Bronchus fibroblast of lung (primary cell): ENCODE measurements around the gene CKLF. TPM values are rescaled to one million over a fixed set of nuclear protein-coding genes. Genes with fewer than 3 reads are reported as not detected.

Experiments
- total RNA-seq: library from RNA; depleted of rRNA; stranded (reverse); fragments of >200 nt; gene quantifications from 2 replicates; pipeline ENCODE4 v1.2.3, GENCODE V29; 2015

Gene CKLF, protein sequence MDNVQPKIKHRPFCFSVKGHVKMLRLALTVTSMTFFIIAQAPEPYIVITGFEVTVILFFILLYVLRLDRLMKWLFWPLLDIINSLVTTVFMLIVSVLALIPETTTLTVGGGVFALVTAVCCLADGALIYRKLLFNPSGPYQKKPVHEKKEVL
- 85.7 and 90.1 TPM in 2 replicates for total RNA-seq

DNA sequence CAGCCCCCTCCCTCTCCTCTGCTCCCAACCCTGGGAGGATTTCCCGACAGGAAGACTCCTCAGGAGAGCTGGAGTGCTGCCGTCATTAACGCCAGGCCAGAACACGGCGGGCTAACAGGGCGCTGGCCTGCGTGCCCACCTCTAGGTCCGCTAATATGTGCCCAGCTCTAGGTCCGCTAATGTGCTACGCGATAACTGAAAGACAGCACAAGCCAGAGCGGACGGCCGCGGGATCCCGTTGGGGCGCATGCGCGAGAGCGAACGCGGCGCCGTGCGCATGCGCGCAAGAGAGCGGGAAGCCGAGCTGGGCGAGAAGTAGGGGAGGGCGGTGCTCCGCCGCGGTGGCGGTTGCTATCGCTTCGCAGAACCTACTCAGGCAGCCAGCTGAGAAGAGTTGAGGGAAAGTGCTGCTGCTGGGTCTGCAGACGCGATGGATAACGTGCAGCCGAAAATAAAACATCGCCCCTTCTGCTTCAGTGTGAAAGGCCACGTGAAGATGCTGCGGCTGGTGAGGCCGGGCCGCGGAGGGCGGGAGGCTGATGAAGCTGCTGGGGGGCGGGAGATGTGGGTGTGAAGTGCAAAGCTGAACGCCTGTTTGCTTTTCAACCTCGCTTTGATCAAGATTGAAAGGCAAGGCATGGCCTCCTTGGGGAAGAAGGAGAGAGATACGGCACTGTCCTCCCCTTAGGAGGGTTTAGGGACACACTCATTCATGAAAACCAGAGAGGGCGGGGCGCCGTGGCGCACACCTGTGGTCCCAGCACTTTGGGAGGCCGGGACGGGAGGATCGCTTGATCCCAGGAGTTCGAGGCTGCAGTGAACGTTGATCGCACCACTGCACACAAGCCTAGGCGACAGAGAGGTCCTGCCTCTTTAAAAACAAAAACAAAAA is at the start of gene CKLF:
Gene CKLF, plus strand, starts transcription at position 291 of the 892 bp plus-strand sequence. Its CDS starts 140 bp downstream, at position 431.

DNA sequence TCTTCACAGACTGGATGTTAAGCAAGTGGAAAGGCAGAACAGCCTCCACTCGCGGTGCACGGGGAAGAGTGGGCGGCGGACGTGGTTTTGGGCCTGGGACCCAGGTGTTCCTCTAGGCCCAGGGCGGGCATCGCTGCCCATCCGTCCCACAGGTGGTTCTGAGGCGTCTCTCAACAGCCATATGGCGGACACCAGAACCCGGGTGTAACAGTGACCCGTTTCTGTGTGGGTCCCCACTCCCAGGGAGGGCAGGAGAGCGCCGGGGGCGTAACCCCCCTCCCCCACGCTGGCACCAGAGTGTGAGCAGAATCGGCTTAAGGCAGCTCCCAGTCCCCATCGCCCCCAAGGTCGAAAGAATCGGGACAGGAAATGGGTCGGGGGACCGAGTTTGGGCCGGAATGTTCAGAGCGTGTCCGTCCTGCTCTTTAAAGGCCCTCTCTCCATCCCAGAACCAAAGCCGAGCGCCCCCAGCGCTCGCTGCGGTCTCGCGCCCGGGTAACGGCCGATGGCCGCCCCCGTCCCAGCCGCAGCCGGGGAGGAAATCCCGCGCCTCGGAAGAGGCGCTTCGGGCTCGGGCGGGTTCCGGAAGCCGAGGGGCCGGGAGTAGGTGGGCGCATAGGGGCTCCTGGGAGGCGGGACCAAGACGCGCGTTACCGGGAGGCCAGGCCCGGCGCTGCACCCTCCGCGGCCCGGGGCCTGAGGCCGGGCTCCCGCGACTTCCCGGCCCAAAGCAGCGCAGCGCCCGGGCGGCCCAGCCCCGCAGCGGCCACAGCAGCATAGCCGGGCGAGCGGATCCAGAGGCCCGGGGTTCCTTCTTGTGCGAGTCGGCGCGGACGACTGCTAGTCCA is 2.9 kb upstream of the CKLF start, which contains the start of gene TK2:
Gene TK2, minus strand, starts transcription at position 839 of the 848 bp plus-strand sequence. Its CDS starts 61 bp downstream, at position 778.

DNA sequence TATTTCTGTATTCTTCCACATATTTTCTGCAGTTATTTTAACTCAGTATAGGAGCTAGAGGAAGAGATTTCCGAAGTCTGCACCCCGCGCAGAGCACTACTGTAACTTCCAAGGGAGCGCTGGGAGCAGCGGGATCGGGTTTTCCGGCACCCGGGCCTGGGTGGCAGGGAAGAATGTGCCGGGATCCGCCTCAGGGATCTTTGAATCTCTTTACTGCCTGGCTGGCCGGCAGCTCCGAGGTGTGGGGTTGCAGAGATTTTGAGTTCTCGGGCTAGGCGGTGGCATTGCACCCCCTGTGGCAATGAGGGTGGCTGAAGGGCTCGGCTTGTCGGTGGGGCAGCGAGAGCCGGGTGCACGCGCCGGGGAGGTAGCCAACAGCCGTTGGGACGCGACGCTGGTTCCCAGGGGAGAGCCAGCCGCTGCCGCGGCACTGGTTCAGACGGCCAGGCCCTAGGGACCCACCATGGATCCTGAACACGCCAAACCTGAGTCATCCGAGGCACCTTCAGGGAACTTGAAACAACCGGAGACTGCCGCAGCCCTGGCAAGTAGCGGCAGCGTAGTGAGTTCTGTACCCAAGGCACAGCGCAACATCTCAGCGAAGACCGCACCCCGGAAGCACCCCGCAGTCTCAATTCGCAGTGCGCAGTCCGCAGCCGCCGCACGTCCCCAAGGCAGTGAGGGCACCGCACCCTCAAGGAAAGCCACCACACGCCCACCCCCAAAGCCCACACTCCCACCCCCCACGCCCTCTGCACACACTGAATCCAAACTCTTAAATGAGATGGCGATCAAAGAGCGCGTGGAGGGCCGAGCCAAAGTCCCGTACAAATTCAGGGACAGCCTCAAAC is 13.9 kb downstream of the CKLF start, which contains the start of gene CMTM1:
Gene CMTM1, plus strand, starts transcription at position 389 of the 851 bp plus-strand sequence. Its CDS starts 75 bp downstream, at position 464.

DNA sequence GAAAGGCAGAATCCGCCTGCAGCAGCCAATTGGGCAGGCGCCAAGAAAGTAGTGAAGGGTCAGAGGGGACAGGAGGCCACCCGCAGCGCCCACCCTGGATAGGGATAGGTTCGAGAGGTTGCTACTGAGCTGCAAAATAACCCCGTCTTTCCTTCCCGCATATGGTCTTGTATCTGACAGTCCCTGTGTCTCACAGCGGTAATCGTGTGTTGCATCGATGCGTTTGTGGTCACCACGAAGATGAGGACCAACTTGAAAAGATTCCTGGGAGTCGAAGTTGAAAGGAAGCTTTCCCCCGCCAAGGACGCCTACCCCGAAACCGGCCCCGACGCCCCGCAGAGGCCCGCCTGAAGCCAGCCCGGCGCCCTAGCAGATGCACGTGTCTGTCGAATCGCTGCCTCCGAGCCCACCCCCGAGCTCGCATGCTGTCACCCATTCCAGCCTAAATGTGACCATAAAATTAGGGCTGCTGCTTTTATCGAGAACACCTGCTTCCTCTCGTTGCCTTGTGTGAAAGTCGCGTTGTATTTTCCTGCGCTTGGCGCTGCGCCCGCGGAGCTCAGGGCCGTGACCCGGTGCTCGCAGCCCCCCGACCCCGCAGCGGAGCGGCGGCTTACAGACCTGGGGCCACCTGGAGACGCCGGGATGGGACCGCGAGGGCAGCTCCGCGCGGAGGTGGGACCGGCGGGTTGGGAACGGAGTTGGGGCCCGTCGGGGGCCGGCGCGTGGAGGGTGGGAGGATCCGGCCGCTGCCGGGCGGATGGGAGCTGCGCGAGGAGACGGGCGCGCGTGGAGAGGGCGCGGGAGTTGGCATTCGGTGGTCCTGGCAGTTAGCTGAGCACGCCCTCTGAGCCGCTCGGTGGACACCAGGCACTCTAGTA is 26.5 kb downstream of the CKLF start, which contains the start of gene CMTM2:
Gene CMTM2, plus strand, starts transcription at position 813 of the 881 bp plus-strand sequence. CDS start 145 bp downstream, outside the sequence.

DNA sequence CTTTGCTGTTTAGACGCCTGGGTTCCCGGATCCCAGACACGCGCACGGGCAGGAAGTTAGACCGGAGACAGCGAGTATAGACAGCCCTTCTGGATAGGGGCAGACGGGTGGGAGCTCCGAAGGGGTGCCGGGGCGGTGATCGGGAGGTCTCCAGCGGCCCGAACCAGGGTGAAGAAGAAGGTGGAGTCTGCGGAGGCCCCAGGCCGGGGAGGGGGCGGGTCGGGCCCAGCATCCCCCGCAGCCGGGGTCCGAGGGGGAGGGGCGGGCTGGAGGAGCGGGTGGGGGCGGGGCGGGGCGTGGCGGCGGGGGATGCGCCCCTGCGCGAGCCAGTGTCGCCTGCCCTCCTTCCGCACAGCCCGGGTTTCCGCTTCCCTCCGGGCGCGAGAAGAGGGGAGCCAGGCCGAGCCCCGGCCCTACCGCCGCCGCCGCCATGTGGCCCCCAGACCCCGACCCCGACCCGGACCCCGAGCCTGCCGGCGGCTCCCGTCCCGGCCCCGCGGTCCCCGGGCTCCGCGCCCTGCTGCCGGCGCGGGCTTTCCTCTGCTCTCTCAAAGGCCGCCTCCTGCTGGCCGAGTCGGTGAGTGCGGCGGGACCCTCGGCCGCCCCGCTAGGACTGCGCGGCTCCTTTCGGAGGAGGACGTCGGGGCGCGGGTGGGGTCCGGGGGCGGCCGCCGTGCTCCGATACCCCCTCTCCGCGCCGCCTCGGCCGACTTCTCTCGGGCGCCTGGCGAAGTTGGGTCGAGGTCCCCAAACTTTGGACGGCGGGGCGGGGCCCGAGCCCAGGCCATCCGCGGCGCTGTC is 52.2 kb downstream of the CKLF start, which contains the start of gene CMTM3:
Gene CMTM3, plus strand, starts transcription at position 329 of the 801 bp plus-strand sequence. Its CDS starts 102 bp downstream, at position 431.

Other genes starting within 250 kb of the CKLF start
- gene CDH5, start 185.9 kb upstream of the CKLF start, total RNA-seq, result not detected in 2 replicates
- not detected in 2 replicates for gene BEAN1, start 125.3 kb upstream of the CKLF start, total RNA-seq
- gene TK2, start 2.5 kb upstream of the CKLF start, total RNA-seq, result 14.9 and 17.5 TPM in 2 replicates
- 0.59 and 1.0 TPM in 2 replicates for gene CMTM1, start 13.9 kb downstream of the CKLF start, total RNA-seq
- gene CMTM2, start 26.9 kb downstream of the CKLF start, total RNA-seq, result not detected in 2 replicates
- gene CMTM3, start 52.1 kb downstream of the CKLF start, total RNA-seq, result 25.1 and 30.8 TPM in 2 replicates
- 5.6 and 7.2 TPM in 2 replicates for gene CMTM4, start 144.2 kb downstream of the CKLF start, total RNA-seq
- 40.9 and 52.9 TPM in 2 replicates for gene DYNC1LI2, start 199.0 kb downstream of the CKLF start, total RNA-seq
- gene TERB1, start 249.0 kb downstream of the CKLF start, total RNA-seq, result not detected in 2 replicates